Activated CD8-positive, alpha-beta memory T cell treated with anti-CD3 and anti-CD28 coated beads for 24 hours (primary cell): Measurements from ENCODE around the gene SLC2A6.

ENCODE experiments used
- DNase-seq: peaks from one replicate; pipeline ENCODE4 v3.0.0-alpha.2; 2020

SLC2A6 gene

GRCh38 chr9:133478851-133479711 is at the start of gene SLC2A6:
Gene SLC2A6 (minus strand): TSS chr9:133479099. CDS start chr9:133479059, 40 bp downstream.
- DNase-seq: peak; percentile 93

DNA sequence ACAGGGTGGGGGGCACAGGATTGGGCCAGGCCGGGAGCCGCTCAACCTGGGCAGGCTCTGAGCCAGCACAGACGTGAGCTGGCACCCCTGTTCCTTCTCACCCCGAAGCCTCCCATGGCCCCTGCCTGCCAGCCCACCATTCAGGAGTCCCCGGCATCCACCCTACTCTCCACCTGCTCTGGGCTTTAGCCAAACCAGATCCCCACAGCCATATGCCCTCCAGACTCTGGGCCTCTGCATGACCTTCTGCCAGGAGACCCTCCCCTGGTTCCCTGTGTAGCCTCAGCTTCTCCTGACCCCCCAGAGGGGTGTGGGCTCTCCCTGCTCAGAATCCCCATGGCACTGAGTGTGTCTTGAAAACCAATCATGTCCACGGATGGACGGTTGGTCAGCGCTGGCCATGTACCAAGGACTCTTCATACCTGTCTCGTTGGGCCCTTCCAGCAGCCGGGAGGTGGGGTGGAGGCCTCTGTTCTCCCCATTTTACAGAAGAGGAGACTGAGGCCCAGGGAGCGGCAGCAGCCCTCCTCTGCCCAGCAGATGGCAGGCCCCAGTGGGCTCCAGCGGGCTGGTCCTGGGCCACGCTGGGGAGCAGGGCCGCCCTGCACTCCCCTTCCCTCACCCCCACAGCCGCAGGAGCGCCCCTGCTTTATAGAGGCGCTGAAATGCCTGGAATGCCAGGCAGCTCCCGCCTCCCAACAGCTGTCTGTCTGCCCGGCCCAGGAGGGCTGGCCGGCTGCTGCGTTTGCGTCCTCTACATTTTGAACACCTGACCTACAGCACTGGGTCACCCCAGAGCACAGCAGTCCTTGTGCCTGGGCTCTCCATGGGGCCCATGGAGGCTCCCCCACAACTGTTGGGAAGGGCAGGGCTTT is 49.3 kb upstream of the SLC2A6 start:
- DNase-seq: no peak

- DNase-seq: no peak
Measured at GRCh38 chr9:133527444-133527920, 48.6 kb upstream of the SLC2A6 start.

DNA sequence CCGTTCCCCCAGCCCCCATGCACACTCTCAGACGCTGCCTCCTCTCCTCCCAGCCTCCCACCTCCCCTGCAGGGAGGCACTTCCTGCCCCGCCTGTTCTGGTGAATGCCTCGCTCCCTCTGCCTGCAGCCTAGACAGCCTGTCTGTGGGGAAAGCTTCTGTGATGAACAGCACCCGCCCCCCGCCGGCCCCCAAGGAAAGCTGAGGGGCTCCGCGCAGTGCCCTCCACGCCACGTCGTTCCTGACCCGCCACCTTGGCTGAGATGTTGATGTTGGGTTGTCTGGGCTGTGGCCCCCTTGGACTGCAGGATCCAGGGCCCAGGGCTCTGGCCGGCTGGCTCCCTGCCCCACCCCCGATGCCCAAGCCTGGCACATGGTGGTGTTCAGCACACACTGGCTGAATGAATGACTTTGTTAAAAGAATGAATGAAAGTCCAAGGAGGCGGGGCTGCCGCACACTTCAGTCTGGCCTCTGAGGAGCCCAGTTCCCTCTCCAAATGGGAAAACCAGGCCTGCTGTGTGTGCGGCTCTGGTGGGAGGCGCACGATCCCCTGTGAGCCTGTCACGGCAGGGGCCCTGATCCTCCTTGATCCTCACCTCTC is 47.9 kb upstream of the SLC2A6 start:
- DNase-seq: no peak

GRCh38 chr9:133525677-133526076 is 46.8 kb upstream of the SLC2A6 start:
- DNase-seq: no peak

DNA sequence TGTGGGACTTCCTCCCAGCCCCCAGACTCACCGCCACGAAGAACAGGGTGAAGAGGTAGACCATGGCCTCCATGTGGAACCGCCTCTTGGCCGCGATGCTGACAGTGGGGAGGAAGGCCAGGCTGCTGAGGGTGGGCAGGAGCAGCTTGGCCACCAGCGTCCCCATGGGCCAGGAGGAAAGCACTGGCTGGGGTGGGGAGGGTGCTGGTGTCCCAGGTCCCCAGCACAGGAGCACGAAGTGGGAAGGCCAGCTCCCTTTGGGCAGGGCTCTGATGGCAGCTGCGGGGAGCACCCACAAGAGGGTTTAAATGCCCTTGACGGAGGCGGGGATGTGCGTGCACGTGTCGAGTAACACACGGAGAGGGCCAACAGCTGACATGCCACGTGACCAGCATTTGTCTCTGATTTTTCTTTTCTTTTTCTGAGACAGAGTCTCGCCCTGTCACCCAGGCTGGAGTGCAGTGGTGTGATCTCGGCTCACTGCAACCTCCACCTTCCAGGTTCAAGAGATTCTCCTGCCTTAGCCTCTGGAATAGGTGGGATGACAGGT is 45.9 kb upstream of the SLC2A6 start, which contains the start of gene MYMK:
Gene MYMK (minus strand): TSS at position 281 of the 550 bp plus-strand sequence. CDS start 115 bp downstream, at position 166.
- no peak for DNase-seq

DNA sequence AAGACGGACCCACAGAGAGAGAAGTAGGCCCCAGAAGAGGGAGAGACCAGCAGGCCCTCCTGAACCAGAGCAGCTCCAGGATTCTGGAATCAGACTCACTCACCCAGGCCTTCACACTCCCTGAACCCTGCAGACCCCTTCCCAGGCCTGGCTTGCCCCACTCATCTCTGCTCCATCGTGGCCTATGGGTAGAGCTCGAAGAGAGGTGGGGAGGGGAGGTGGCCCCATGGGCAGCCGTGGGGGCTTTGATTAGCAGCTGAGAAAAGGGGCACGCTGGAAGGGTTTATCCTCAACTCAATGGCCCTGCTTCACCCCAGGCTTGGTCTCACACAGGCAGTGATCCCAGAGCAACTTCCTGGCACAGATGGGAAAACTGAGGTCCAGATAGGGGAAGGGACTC is 45.2 kb upstream of the SLC2A6 start:
- DNase-seq: no peak

GRCh38 chr9:133523106-133523505 is 44.2 kb upstream of the SLC2A6 start:
- no peak for DNase-seq

DNA sequence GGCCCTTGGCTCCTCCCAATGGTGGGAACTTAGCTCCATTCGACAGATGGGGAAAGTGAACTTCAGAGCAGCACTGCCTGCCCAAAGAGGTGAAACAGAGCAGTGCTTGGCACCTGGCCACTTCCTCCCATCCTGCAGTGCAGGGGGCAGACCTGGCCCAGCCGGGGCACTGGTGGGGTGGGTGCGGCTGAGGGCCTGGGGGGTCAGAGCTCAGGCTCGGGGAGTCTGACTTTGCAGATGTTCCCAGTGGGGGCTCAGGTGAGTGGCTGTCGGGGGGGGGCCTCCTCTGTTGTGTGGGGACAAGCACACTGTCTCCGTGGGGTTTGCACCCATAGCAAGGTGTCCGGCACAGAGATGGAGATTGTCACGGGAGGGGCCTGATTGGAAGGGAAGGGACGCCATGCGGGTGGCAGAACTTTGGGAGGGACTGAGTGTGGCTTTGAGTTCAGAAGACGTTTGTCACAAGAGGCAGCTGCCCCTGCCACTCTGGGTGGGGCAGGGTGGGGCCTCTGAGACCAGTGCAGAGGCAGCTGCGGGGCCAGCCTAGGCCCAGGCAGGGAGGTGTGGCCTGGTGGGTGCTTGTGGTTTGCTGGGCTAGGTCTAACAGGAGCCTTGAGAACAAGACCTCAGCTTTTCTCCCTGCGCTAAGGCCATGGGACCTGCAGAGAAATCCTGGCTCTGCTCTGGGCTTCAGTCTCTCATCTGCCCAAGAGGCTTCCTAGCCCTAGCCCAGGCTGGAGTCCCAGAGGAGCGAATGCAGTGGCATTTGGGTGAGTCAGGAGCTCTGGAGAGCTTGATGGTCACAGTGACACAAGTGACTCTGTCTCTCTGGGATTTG is 43.4 kb upstream of the SLC2A6 start:
- DNase-seq: no peak

DNA sequence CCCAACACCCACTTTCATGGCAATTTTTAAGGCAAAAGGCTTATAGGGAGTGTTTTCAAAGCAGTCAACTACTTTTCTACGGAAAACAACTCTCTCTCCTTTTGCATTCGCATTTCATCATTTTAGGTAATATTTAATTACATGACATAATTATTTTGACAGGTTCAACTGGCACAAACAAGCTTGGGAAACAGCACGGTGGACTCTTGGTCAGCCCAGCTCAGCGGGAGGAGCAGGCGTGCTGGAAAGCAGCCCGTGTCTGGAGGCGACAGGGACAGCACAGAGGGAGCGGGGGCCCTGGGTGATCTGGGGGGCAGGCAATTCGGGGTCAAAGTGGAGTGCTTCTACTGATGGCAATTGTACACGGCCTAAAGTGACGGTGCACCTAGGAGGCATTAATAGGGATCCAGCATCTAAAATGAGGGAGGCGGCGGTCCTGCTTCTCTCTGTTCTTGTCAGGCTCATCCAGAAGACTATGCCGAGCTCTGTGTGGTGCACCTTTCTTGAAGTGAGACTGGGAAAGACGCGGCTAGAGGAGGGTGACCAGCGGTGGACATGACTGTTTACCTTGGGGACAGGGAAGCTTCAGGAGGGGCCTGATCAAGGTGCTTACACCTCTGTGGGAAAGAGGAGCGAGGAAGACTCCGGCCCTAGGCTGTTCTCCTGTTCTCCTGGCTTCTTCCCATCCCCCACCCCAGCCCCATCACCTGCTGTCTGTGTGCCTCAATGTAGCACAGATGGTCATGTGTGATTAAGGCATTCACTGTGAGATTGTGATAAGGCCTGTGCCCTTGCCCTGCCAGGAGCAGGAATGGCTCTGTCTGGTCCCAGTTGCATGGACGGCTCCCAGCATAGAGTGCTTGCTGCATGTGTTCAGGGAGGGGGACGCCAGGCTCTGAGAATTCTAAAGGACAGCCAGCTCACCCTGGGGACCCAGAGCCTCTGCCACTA is 42.5 kb upstream of the SLC2A6 start:
- no peak for DNase-seq

GRCh38 chr9:133520121-133520835 is 41.4 kb upstream of the SLC2A6 start:
- no peak for DNase-seq

- DNase-seq: no peak
Measured at GRCh38 chr9:133519693-133520092, 40.8 kb upstream of the SLC2A6 start.

DNA sequence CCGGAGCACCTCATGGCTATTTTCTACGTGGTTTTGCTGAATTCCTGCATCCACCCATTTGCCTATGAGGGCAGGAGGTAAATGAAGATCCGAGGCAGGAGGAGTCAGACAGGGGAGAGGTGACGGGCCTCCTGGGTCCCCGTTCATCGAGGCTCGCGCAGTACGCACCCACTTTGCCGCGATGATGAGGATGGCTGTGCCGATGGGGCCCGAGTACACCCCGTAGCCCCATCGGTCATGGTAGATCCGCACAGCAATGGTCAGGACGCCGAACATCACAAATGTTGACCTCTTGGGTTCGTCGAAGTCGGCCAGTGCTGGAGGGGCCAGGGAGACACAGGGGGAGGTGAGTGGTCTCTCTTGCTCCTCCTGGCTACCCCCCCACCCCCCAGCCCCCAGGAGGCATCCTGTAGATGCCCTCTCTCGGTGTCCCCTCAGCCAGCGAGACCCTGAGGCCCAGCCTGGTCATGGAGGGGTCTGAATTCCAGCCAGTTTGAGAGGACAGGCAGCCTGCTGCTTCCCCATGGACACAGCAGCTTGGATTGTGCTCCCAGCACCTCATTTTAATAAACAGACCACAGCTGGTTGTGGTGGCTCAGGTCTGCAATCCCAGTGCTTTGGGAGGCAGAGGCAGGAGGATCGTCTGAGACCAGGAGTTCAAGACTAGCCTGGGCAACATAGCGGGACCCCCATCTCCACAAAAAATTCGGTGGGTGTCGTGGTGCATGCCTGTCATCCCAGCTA is 40.0 kb upstream of the SLC2A6 start:
- no peak for DNase-seq

GRCh38 chr9:133518200-133518599 is 39.3 kb upstream of the SLC2A6 start:
- no peak for DNase-seq

DNA sequence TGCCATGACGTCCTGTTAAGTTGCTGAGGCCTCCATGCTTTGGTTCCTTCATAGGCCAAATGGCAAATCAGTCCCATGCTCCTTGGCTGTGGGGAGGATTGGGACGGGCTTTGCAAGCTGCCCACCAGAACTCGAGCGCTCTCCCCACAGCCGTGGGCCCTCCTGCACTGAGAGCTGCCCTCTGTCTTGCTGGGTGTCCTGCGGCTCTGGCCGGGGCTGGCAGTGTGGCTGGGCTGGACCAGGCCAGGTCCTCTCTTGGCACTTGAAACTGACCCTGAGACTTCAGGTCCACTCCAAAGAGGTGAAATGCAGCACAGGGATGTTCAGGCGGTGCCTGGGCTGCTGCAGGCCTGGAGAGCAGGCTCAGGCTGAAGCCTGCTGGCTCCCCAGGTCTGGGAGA is 38.8 kb upstream of the SLC2A6 start:
- DNase-seq: no peak

- DNase-seq: no peak
Measured at GRCh38 chr9:133516961-133517350, 38.1 kb upstream of the SLC2A6 start.

GRCh38 chr9:133516256-133516960 is 37.5 kb upstream of the SLC2A6 start:
- DNase-seq: no peak

DNA sequence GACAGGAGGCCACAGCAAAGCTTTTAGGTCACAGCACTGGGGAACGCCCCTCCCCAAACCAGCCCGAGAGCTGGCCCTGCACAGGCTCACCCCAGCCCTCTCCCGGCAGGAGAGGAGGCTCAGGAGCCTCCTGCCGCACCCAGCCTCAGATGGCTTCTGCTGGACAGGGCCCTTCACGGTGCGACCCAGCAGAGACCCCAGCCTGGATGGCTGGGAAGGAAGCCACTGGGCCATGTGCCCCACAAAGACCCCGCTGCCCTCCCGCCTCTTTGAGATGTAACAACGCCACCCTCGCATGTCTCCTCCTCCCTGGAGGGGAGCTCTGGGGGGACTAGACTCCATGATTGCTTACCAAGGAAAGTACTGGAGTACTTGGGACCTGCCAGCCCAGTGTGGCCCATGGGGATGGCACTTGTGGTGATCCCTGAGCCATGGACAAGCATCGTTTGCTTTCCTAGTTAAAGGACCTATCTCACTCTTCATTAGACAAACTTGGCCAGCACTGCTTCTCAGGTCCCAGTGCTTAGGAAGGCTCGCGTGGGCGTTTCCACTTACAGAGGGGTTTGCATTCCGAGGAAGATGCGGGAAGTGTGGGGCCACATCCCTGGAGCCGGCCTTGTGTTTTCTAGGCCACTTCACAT is 36.8 kb upstream of the SLC2A6 start:
- DNase-seq: no peak
